Natural killer cell (primary cell): Measurements from ENCODE around the gene CLEC11A. TPM values are rescaled to one million over a fixed set of nuclear protein-coding genes. Genes with fewer than 3 reads are reported as not detected.
A peak's percentile ranks its signal among the peaks of the same experiment; 100 is the strongest.

Source experiments
- ATAC-seq, 3 donors: fragments of 150-1000 bp in 2 of 3; fragments of 200-7000 bp in 1 of 3; cut with Tn5 transposase; 1 replicate in 1 of 3; 2 replicates in 2 of 3; pipeline ENCODE4 v1.10.0; 2021; ENCODE audit warnings: mild to moderate bottlenecking in 2 of 3, moderate library complexity in 2 of 3
- DNase-seq, 2 donors: peaks; one replicate each; pipeline versions ENCODE4 v3.0.0 to v3.0.0-alpha.2; 2013 to 2021; ENCODE audit warnings: mixed read lengths in 1 of 2
- H3K27ac ChIP-seq: one replicate; pipeline ENCODE4 v1.5.1; 2013; ENCODE audit warnings: mild to moderate bottlenecking, low read length
- H3K27me3 ChIP-seq: one replicate; pipeline ENCODE4 v1.6.1; 2013; ENCODE audit warnings: low read length; ENCODE audit not compliant: control insufficient read depth, insufficient read depth
- H3K36me3 ChIP-seq: one replicate; pipeline ENCODE4 v1.6.1; 2013; ENCODE audit warnings: low read length; ENCODE audit not compliant: control insufficient read depth, insufficient read depth
- H3K4me1 ChIP-seq: one replicate; pipeline ENCODE4 v1.6.1; 2013; ENCODE audit warnings: low read length; ENCODE audit not compliant: control insufficient read depth, insufficient read depth
- H3K4me3 ChIP-seq: one replicate; pipeline ENCODE4 v1.5.1; 2013; ENCODE audit warnings: low read length
- H3K9me3 ChIP-seq: one replicate; pipeline ENCODE4 v1.6.1; 2013; ENCODE audit warnings: low read length; ENCODE audit not compliant: control insufficient read depth, insufficient read depth
- H3K27ac Mint-ChIP-seq, 2 donors: one replicate each; pipeline ENCODE4 v1.8.0; 2022; ENCODE audit warnings: mild to moderate bottlenecking in 2 of 2, mixed read lengths in 2 of 2, moderate library complexity in 1 of 2
- H3K27me3 Mint-ChIP-seq, 2 donors: one replicate each; pipeline ENCODE4 v1.8.0; 2022; ENCODE audit warnings: low read depth in 2 of 2, mixed read lengths in 2 of 2
- H3K36me3 Mint-ChIP-seq: one replicate; pipeline ENCODE4 v1.8.0; 2022; ENCODE audit warnings: mixed read lengths
- H3K4me1 Mint-ChIP-seq, 2 donors: one replicate each; pipeline ENCODE4 v1.8.0; 2022; ENCODE audit warnings: mixed read lengths in 2 of 2
- H3K4me3 Mint-ChIP-seq: one replicate; pipeline ENCODE4 v1.8.0; 2022; ENCODE audit warnings: mild to moderate bottlenecking, moderate library complexity, mixed read lengths
- H3K9me3 Mint-ChIP-seq, 2 donors: one replicate each; pipeline ENCODE4 v1.8.0; 2022; ENCODE audit warnings: mixed read lengths in 2 of 2
- CTCF ChIP-seq: fragments of 200-600 bp; IDR thresholded peaks from one replicate; pipeline ENCODE4 v1.8.0; 2022; ENCODE audit warnings: antibody characterized with exemption
- WGBS: methylation state at CpG from one replicate; pipeline ENCODE4 v1.1.7; 2013; ENCODE audit warnings: missing lambda C conversion rate; ENCODE audit not compliant: insufficient coverage; 5-methylcytosine and 5-hydroxymethylcytosine counted together
- intact Hi-C: fragments of 100-400 bp; cut with micrococcal nuclease; formaldehyde crosslinking; loops from one replicate; pipeline ENCODE4 v1.14.2; 2022
- total RNA-seq, 4 donors: library from RNA; stranded (reverse); fragments of 120-200 nt in 1 of 4; gene quantifications; one replicate each; pipeline versions ENCODE4 v1.2.3 to v1.2.4, GENCODE V29; 2013 to 2022

CLEC11A gene
- total RNA-seq, 3 donors from 2014 or later (not counting 1 experiment from before 2014, with no cell fraction given), result 2.3 to 4.0 (median 3.3) TPM

DNA sequence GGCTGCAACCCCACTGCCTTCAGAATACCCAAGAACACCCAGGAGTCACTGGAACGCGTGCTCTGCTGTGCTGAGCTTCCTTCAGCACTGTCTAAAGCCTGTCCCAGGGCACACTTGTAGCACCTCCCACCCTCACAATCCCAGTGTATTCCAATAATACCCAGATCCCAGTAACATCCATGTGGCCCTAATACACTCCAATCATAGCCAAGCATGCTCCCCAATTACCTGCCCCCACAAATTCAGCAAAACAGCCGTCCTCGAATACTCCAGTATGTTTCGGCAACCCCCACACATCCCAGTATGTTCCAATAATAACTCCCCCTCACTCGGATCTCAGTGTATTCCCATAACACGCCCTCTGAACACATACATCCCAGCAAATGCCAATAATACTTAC is 32.7 kb upstream of the CLEC11A start:
- H3K4me1 ChIP-seq, result no peaks in the 10 kb centered on the region
- no peak overlapping the region for H3K4me3 ChIP-seq
- Mint-ChIP-seq H3K27ac (no peak overlapping the region), H3K4me1 (no peaks in the 10 kb centered on the region), H3K27me3 (peaks cover 24 to 38% of the 10 kb centered on the region in 2 donors), H3K4me3 (no peak overlapping the region), H3K9me3 (no peaks in the 10 kb centered on the region), H3K36me3 (no peaks in the 10 kb centered on the region)
- WGBS, result 79% methylated on average over 7 of the region's 7 CpGs
- no peak for ATAC-seq
- peaks cover 18% of the 10 kb centered on the region for H3K27me3 ChIP-seq
- no peaks in the 10 kb centered on the region for H3K9me3 ChIP-seq
- no peak for DNase-seq
- no peak for TF ChIP-seq CTCF
- H3K27ac ChIP-seq, result no peak overlapping the region
- H3K36me3 ChIP-seq, result no peaks in the 10 kb centered on the region
- intact Hi-C loops, result no loop called here

- H3K27me3 Mint-ChIP-seq, result peaks cover 33 to 38% of the 10 kb centered on the region in 2 donors
- Histone ChIP-seq H3K36me3 (no peaks in the 10 kb centered on the region), H3K9me3 (no peaks in the 10 kb centered on the region), H3K4me3 (no peak overlapping the region), H3K27ac (no peak overlapping the region), H3K27me3 (peaks cover 20% of the 10 kb centered on the region), H3K4me1 (no peaks in the 10 kb centered on the region)
- no peak overlapping the region for H3K27ac Mint-ChIP-seq
- ATAC-seq (no peak), DNase-seq (no peak)
- no peak overlapping the region for H3K4me3 Mint-ChIP-seq
- WGBS, result 21% methylated on average over 22 of the region's 23 CpGs
- H3K4me1 Mint-ChIP-seq, result no peaks in the 10 kb centered on the region
- intact Hi-C loops, result no loop called here
- TF ChIP-seq CTCF, result no peak
- no peaks in the 10 kb centered on the region for H3K36me3 Mint-ChIP-seq
- no peaks in the 10 kb centered on the region for H3K9me3 Mint-ChIP-seq
Measured at GRCh38 chr19:50693064-50693975, 29.8 kb upstream of the CLEC11A start.

DNA sequence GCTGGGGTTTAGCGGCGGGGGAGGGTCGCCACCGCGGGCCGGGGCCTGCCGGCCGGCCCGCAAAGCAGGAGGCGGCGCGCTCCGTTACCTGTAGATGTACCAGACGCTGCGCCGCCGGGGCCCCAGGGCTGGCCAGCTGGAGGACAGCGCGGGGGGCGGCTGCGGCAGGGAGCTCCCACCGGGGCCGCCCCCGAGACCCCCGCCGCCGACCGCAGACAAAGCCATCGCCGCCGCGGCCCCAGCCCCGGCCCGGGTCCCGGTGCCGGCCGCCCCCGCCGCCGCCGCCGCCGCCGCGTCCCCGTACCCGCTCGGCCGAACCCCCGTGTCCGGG is 28.4 kb upstream of the CLEC11A start:
- Mint-ChIP-seq H3K27ac (no peak overlapping the region), H3K4me1 (no peaks in the 10 kb centered on the region), H3K36me3 (no peaks in the 10 kb centered on the region), H3K4me3 (no peak overlapping the region), H3K27me3 (peaks cover 35 to 42% of the 10 kb centered on the region in 2 donors), H3K9me3 (no peaks in the 10 kb centered on the region)
- ATAC-seq, result peak in 1 of 3 donors; percentile 18
- H3K4me1 ChIP-seq, result no peaks in the 10 kb centered on the region
- TF ChIP-seq CTCF, result no peak
- H3K4me3 ChIP-seq, result no peak overlapping the region
- H3K9me3 ChIP-seq, result no peaks in the 10 kb centered on the region
- intact Hi-C loops, result no loop called here
- H3K27me3 ChIP-seq, result peaks cover 20% of the 10 kb centered on the region
- WGBS, result 5% methylated on average over 44 of the region's 51 CpGs
- no peaks in the 10 kb centered on the region for H3K36me3 ChIP-seq
- DNase-seq, result no peak
- no peak overlapping the region for H3K27ac ChIP-seq
